HEK293T (cell line): Measurements from ENCODE around the gene DOCK3.

ENCODE experiments used
- ARNT ChIP-seq: fragments of 450-650 bp; IDR thresholded peaks from 2 replicates; pipeline ENCODE4 v1.6.1; 2017; ENCODE audit warnings: mild to moderate bottlenecking
- FOXA1 ChIP-seq: fragments of 450-650 bp; IDR thresholded peaks from 2 replicates; pipeline ENCODE4 v1.6.1; 2016; ENCODE audit warnings: mild to moderate bottlenecking
- FOXM1 ChIP-seq: fragments of 450-650 bp; IDR thresholded peaks from 2 replicates; pipeline ENCODE4 v1.6.1; 2017; ENCODE audit warnings: mild to moderate bottlenecking, borderline replicate concordance
- HDGF ChIP-seq: fragments of 450-650 bp; IDR thresholded peaks from 2 replicates; pipeline ENCODE4 v1.6.1; 2017; ENCODE audit warnings: antibody characterized with exemption, borderline replicate concordance
- PKNOX1 ChIP-seq: fragments of 450-650 bp; IDR thresholded peaks from 2 replicates; pipeline ENCODE4 v1.6.1; 2016
- SP1 ChIP-seq: fragments of 450-650 bp; IDR thresholded peaks from 2 replicates; pipeline ENCODE4 v1.6.1; 2017
- SUZ12 ChIP-seq: fragments of 450-650 bp; IDR thresholded peaks from 2 replicates; pipeline ENCODE4 v1.6.1; 2016; ENCODE audit warnings: mild to moderate bottlenecking
- TARDBP ChIP-seq: fragments of 450-650 bp; IDR thresholded peaks from 2 replicates; pipeline ENCODE4 v1.6.1; 2016
- ZNF384 ChIP-seq: fragments of 450-650 bp; IDR thresholded peaks from 2 replicates; pipeline ENCODE4 v1.6.1; 2016

GRCh38 chr3:50805321-50805720 lies 130.6 kb downstream of the DOCK3 start:
- TF ChIP-seq TARDBP (no peak), FOXA1 (no peak), ZNF384 (no peak), ARNT (no peak), SP1 (no peak), HDGF (no peak), SUZ12 (no peak), FOXM1 (no peak), PKNOX1 (no peak)
